Testis (tissue), 3 donors: ENCODE data around the gene TRMT11. TPM values are rescaled to one million over a fixed set of nuclear protein-coding genes. Genes with fewer than 3 reads are reported as not detected.

Experiments used
- DNase-seq: peaks from one replicate; pipeline ENCODE4 v3.0.0-alpha.2; 2019
- H3K27ac ChIP-seq, 2 donors: fragments of 200-600 bp; sonication (generic); one replicate each; pipeline ENCODE4 v1.5.1; 2019
- H3K27me3 ChIP-seq: fragments of 200-600 bp; sonication (generic); one replicate; pipeline ENCODE4 v1.5.1; 2019
- H3K36me3 ChIP-seq: fragments of 200-600 bp; sonication (generic); one replicate; pipeline ENCODE4 v1.5.1; 2017; ENCODE audit warnings: low read depth; ENCODE audit errors: missing control alignments
- H3K4me1 ChIP-seq: fragments of 200-600 bp; sonication (generic); one replicate; pipeline ENCODE4 v1.5.1; 2019
- H3K4me3 ChIP-seq, 2 donors: fragments of 200-600 bp; sonication (generic); one replicate each; pipeline ENCODE4 v1.5.1; 2017 to 2019
- H3K9me3 ChIP-seq: fragments of 200-600 bp; sonication (generic); one replicate; pipeline ENCODE4 v1.5.1; 2017
- POLR2A ChIP-seq: fragments of 450-650 bp; IDR thresholded peaks from one replicate; pipeline ENCODE4 v1.6.1; 2017; ENCODE audit warnings: antibody characterized with exemption, mild to moderate bottlenecking, moderate library complexity
- WGBS, 2 donors: methylation state at CpG; one replicate each; pipeline ENCODE4 v1.1.5; 2018; 5-methylcytosine and 5-hydroxymethylcytosine counted together
- intact Hi-C: fragments of 100-400 bp; cut with DNase I; formaldehyde crosslinking; loops from one replicate; pipeline ENCODE4 v1.15.1; 2023; ENCODE audit warnings: low total_unique reads
- polyA plus RNA-seq: library from polyadenylated mRNA; stranded (reverse); fragments of 350-450 nt; fragmentation: Illumina TruSeq; extraction: RNeasy Lipid Tissue Mini Kit (QIAGEN cat#74804); gene quantifications from one replicate; pipeline ENCODE4 v1.2.3, GENCODE V29; 2014; ENCODE audit warnings: low read depth, low replicate concordance; ENCODE audit not compliant: insufficient read depth
- total RNA-seq, 2 donors: library from RNA; depleted of rRNA; stranded (reverse); fragments of >200 nt; gene quantifications; one replicate each; pipeline ENCODE4 v1.2.3, GENCODE V29; 2016
- TF ChIP-seq, protein P1 (sequence below), 3 experiments: fragments of 450-650 bp in 2 of 3; fragments of 200-600 bp in 1 of 3; sonication (generic) in 1 of 3; IDR thresholded peaks; one replicate each; pipeline ENCODE4 v1.5.1; 2016 to 2019; ENCODE audit warnings: antibody characterized with exemption in 3 of 3, mild to moderate bottlenecking in 2 of 3, moderate library complexity in 1 of 3

The TRMT11 gene
- total and polyA plus RNA-seq, 3 donors from 2014 or later = 16.1 to 51.2 (median 32.2) TPM

DNA sequence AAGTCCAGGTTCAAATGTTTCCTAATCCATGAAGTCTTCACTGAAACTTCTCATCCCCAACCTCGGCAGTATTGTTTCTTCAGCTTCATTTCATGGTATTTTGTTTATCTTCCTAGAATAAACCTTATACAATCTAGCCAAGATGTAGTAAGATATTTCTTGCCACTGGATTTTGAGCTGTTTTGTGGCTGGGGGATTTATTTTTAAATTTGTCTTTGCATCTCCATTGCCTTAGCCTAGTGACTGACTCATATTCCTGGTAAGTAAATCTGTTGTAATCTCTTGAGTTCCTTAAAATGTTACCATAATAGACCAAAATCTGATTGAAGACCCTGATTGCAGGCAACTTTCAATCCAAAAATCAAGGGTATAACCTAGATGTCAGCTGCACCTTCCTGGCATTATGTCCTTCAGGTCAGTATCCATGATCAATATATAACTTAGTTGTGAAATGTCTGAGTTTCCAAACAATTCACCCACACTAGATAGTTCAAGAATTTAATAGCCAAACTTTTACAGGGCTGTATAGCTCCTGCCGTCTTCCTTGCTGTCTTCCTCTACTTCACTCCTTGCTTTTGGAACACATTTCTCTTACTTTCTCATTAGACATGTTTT lies 4.7 kb upstream of the TRMT11 start:
- Histone ChIP-seq H3K27ac (no peak overlapping the region), H3K36me3 (no peaks in the 10 kb centered on the region), H3K9me3 (no peaks in the 10 kb centered on the region), H3K4me3 (no peak overlapping the region), H3K27me3 (no peaks in the 10 kb centered on the region), H3K4me1 (peaks cover 6% of the 10 kb centered on the region)
- no peak for DNase-seq
- no peak for TF ChIP-seq POLR2A
- TF ChIP-seq, protein P1, sequence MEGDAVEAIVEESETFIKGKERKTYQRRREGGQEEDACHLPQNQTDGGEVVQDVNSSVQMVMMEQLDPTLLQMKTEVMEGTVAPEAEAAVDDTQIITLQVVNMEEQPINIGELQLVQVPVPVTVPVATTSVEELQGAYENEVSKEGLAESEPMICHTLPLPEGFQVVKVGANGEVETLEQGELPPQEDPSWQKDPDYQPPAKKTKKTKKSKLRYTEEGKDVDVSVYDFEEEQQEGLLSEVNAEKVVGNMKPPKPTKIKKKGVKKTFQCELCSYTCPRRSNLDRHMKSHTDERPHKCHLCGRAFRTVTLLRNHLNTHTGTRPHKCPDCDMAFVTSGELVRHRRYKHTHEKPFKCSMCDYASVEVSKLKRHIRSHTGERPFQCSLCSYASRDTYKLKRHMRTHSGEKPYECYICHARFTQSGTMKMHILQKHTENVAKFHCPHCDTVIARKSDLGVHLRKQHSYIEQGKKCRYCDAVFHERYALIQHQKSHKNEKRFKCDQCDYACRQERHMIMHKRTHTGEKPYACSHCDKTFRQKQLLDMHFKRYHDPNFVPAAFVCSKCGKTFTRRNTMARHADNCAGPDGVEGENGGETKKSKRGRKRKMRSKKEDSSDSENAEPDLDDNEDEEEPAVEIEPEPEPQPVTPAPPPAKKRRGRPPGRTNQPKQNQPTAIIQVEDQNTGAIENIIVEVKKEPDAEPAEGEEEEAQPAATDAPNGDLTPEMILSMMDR (IDR thresholded peaks at IDR 0.05) = no peak
- WGBS, 2 donors = 84 to 88% methylated on average over 2 of the region's 2 CpGs
- intact Hi-C loops = no loop called here

DNA sequence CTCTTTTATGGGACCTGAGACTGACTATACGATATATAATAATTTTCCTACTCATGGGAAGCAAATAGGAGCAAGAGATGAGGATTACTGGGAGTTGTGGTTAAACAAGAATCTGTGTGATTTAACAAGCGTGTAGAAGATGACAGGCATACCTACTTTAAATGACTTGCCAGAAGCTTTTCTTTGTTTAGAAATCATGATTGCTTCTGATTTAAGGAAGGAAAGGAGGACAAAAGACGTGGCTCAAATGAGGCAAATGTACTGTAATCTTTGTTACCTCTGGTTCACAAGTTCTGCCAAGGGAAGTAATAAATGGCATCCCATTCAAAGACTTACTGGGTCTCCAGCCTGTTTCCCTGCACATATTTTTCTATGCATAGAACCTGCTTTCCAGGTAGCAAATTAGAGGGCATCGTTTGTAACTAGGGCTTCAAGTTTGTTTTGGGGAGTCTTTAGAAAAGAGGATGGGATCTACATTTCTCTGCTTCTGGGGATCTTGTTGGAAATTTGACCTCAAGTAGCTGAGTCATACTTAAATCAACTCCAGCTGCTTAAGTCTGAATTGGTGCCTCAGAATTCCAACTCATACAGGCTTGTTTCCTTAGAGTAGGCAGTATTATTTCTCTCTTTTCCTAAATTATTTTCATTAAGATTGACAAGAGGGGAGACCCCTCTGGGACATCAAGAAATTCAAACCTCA lies 2.9 kb upstream of the TRMT11 start:
- H3K36me3 ChIP-seq = no peaks in the 10 kb centered on the region
- no peaks in the 10 kb centered on the region for H3K27me3 ChIP-seq
- intact Hi-C loops = no loop called here
- peaks cover 12% of the 10 kb centered on the region for H3K4me1 ChIP-seq
- no peak overlapping the region for H3K27ac ChIP-seq
- H3K4me3 ChIP-seq = no peak overlapping the region
- TF ChIP-seq, protein P1 (IDR thresholded peaks at IDR 0.05) = no peak
- no peak for TF ChIP-seq POLR2A
- 76 to 84% methylated on average over 4 of the region's 4 CpGs for WGBS, 2 donors
- H3K9me3 ChIP-seq = no peaks in the 10 kb centered on the region
- DNase-seq = no peak

DNA sequence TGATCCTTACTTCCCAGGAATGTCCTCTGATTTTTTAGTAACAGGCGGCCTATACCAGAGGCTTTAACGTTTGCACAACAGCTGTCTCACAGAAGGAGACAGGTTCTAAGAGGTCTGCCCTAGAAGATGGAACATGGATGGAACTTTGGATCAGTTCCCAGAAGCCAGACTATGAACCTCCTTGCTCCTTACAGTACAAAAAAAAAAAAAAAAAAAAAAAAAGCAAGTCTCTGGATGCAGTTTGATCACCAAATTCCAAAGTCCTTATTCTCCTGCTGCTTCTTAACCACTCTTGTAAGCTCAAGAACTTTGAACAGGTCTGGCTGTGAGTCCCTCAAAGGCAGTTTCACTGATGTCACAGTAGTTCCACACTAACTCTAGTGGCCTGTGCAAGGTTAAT lies 2.0 kb upstream of the TRMT11 start:
- no peaks in the 10 kb centered on the region for H3K9me3 ChIP-seq
- intact Hi-C loops = no loop called here
- DNase-seq = no peak
- H3K36me3 ChIP-seq = no peaks in the 10 kb centered on the region
- H3K27ac ChIP-seq = no peak overlapping the region
- WGBS, 2 donors = 82 to 90% methylated on average over 2 of the region's 2 CpGs
- TF ChIP-seq POLR2A = no peak
- TF ChIP-seq, protein P1 (IDR thresholded peaks at IDR 0.05) = no peak
- H3K4me3 ChIP-seq = no peak overlapping the region
- H3K27me3 ChIP-seq = no peaks in the 10 kb centered on the region
- peaks cover 12% of the 10 kb centered on the region for H3K4me1 ChIP-seq

DNA sequence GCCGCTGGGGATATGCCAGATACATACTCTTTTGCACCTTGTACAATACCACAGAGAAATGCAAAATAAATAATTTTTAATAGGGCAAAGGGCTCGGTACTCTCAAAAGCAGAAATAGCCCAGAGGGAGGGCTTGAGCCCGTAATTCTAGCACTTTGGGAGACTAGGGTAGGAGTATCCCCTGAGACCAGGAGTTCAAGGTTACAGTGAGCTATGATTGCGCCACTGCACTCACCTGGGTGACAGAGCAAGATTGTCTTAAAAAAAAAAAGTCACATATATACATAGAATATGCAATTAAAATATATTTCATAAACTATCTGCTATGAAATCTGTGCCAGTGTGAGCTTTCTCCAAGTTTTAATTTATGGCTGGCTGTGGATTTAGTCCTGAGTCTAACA lies 818 bp upstream of the TRMT11 start:
- 39 to 40% methylated on average over 4 of the region's 4 CpGs for WGBS, 2 donors
- no peak for DNase-seq
- H3K27ac ChIP-seq = no peak overlapping the region

More for the DNA sequence above, 818 bp upstream of the TRMT11 start:
- Histone ChIP-seq H3K36me3 (no peaks in the 10 kb centered on the region), H3K4me1 (peaks cover 12% of the 10 kb centered on the region), H3K4me3 (peak overlapping the region; percentile 77 to 94), H3K9me3 (no peaks in the 10 kb centered on the region), H3K27me3 (no peaks in the 10 kb centered on the region)
- intact Hi-C loops = no loop called here
- TF ChIP-seq, protein P1 (IDR thresholded peaks at IDR 0.05) = no peak
- TF ChIP-seq POLR2A = no peak
